Measurements from ENCODE around the gene SNAPC4.
"Not testable (repeated sequence)": the region's sequence is repeated elsewhere in the genome, so short reads cannot be mapped to it uniquely, and the experiment has no call there.

- not testable (repeated sequence) for TF ChIP-seq CTCF (IDR thresholded peaks at IDR 0.05); POLR2AphosphoS5 (IDR thresholded peaks at IDR 0.05; ENCODE audit: low read depth, low read length)
Measured at GRCh38 chr9:136351868-136352267, 48.1 kb downstream of the SNAPC4 start.
